Hematopoietic multipotent progenitor cell treated with erythropoietin and hydrocortisone succinate and interleukin-3 and kit ligand, for 15 days (in vitro differentiated cells): ENCODE data around the gene RHBG.

Experiments
- DNase-seq: peaks from one replicate; pipeline ENCODE4 v3.0.0-alpha.2; 2015; ENCODE audit warnings: low spot score

Gene RHBG

DNA sequence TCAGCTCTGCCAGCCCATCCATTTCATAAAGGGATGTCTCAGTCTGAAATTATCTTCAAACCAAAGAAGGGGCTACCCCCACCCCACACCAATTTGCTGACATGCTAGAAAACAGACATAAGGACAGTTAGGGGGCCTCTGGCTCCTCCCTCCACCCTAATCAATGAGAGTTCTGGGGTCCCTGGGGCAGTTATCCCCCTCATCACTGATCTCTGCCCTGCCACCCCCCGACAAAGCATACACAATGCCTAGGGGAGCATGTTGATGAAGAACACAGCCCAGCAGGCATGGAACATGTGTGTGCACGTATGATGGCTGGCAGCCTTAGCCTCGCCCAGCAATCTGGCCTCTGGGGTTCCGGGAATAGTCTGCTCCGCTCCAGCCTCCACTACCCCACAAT, 58.9 kb downstream of the RHBG start:
- DNase-seq: no peak

DNA sequence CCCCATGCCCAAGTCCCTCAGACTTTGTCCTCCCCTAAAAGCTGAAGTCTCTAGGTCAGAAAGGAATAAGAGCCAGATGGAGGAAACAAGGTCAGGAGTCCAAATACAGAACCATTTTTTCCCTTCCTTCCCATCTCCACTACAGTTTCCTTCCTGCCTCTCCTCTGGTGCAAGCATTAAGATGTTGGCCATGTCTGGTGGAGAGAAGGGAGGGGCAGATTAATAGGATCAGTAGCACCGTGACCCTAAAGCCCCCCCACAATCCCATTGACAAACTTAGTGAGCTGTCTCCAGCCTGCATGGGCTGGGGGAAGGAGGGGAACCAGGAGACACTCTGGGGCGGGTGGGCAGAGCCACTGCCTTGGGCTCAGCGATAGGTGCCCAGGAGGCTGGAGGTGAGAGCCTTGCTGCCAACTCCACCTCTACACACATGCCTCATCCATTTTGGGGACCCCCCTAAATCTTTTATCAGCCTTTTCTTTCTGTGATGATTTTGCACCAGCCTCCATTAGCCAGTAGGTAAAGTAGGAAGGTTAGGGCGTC, 59.8 kb downstream of the RHBG start:
- no peak for DNase-seq

GRCh38 chr1:156429313-156430060, 60.5 kb downstream of the RHBG start:
- no peak for DNase-seq

DNA sequence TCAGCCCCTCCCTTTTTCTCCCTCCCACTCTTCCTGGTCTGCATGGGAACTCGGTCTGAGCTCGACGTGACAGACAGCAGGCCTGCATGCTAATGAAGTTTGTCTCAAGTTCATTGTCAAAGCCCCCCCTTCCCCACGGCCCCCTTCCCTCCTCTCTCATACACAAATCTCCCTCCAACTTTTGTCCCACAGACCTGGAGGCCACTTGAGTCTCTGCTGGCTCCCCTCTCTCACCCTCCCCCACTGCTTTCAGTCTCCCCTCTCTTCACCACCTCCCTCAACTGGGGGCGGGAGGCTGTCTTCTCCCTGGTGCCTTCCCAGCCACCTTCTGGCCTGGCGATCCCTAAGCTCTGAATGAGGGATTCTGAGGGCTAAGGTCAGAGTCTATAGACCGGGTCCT, 61.3 kb downstream of the RHBG start:
- no peak for DNase-seq

- no peak for DNase-seq
Observed at GRCh38 chr1:156430866-156431265, 61.9 kb downstream of the RHBG start.

DNA sequence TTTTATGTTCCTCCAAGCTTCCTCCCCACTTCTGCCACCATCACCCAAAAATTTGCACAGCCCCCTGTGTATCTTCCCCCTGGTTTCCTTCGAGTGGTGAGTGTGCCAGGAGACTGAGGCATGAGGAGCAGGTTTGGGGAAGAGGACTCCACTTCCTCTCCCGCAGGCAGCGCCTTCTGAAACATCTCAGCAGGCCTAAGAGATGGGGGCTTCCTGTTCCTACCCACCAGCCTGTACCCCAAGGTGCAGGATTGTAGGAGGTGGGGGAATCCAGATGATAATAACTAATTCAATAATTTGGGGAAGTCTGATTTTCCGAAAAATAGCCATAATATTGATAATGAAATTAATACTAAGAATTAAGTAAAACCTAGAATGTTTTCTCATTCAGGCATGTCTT, 62.4 kb downstream of the RHBG start:
- DNase-seq: no peak

GRCh38 chr1:156431769-156432668, 63.0 kb downstream of the RHBG start:
- DNase-seq: no peak

- no peak for DNase-seq
Observed at GRCh38 chr1:156432669-156433018, 63.6 kb downstream of the RHBG start.

DNA sequence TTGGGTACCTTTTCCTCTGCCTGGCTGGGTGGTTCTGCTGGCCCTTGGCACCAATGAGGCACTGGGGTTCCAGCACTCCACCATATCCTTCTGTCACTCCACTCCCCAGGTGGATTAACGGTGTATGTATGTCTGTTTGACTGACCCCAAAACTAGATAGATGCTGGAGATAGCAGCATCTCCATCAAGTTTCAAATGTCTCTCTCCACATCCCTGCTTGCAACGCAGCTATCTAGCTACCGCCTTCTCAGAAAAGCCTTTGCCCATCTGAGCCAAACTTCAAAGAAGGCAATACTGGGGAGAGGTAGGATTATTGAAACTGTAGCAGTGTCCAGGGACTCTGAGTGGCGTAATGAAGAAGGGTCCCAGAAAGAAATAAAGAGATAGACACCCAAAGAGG, 64.0 kb downstream of the RHBG start:
- no peak for DNase-seq

DNA sequence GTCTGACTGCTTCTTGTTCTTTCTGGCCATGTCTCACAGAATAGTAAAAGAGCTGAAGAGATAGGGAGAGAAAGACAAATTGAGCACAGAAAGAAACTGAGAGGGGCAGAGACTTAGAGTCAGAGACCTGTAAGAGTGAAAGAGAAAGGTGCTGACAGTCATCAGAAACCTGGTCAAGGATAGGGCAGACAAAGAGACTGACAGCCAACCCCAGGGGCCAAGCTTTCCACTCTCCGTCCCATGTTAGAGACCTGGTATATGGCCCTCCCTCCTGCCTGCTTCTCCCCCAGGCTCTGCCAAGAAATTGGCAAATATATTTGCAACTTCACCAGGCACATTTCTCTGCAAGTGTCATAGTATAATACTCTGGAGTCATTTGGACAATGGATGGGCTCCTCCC, 64.6 kb downstream of the RHBG start:
- no peak for DNase-seq
